ENCODE results near the gene FN1.

- TF ChIP-seq CTCF (conservative IDR thresholded peaks at IDR 0.05 in 1 of 2, IDR thresholded peaks at IDR 0.05 in 1 of 2; ENCODE audit: low read depth in 1 of 2, low read length in 2 of 2) (no peak), EZH2 (IDR thresholded peaks at IDR 0.05; ENCODE audit: low read length, missing control alignments) (no peak)
Measured at GRCh38 chr2:215364157-215365155, 71.4 kb downstream of the FN1 start.
